ENCODE measurements around the gene SLC37A1.
A peak's percentile ranks its signal among the peaks of the same experiment; 100 is the strongest.

The SLC37A1 gene

DNA sequence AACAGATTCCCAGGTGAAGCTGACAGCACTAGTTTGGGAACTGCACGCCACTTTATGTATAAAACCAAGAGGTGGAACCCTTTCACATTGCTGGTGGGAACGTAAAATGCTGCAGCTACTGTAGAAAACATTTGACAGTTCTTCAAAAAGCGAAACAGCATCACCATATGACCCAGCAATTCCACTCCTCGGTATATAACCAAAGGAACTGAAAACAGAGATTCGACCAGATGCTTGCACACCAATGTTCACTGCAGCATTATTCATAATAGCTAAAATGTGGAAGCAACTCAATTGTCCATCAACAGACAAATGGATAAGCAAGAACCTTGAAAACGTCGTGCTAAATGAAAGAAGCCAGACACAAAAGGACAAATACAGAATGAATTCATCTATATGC is 35.1 kb upstream of the SLC37A1 start:
- H3K4me3 ChIP-seq (ENCODE audit: control insufficient read depth in 1 of 7, extremely low read depth in 1 of 7, insufficient read depth in 4 of 7, low read depth in 2 of 7, low read length in 6 of 7), result no peak overlapping the region
- ChIA-PET POLR2A (interaction anchor here (1.2 kb wide), 1 partner anchor 11 kb away, joined by 3 read pairs; no protein-coding TSS in a partner anchor), CTCF (interaction anchor here (1.6 to 3.5 kb wide), 3 partner anchors 9 to 24 kb away, joined by 4 to 18 read pairs (median 7); no protein-coding TSS in a partner anchor)
- peaks cover 0 to 12% (median 11%) of the 10 kb centered on the region in 4 experiments for H3K4me1 ChIP-seq (ENCODE audit: control extremely low read depth in 1 of 4, control insufficient read depth in 4 of 4, insufficient read depth in 4 of 4, low read length in 3 of 4)
- H3K36me3 ChIP-seq (ENCODE audit: control insufficient read depth in 4 of 4, insufficient read depth in 4 of 4, low read length in 3 of 4), result no peaks in the 10 kb centered on the region
- DNase-seq, result no peak
- no peaks in the 10 kb centered on the region for H3K27me3 ChIP-seq (replicated peaks in 2 of 5; ENCODE audit: control insufficient read depth in 4 of 5, insufficient read depth in 5 of 5, low read length in 4 of 5)
- H3K9me3 ChIP-seq (ENCODE audit: control extremely low read depth in 1 of 5, control insufficient read depth in 4 of 5, insufficient read depth in 2 of 5, low read depth in 1 of 5, low read length in 4 of 5), result no peaks in the 10 kb centered on the region
- no peak overlapping the region for H3K27ac ChIP-seq (ENCODE audit: insufficient read depth in 1 of 2, low read depth in 1 of 2, low read length in 2 of 2, poor library complexity in 1 of 2, severe bottlenecking in 2 of 2)
- 91% methylated on average over 7 of the region's 7 CpGs for WGBS (ENCODE audit: insufficient coverage)

DNA sequence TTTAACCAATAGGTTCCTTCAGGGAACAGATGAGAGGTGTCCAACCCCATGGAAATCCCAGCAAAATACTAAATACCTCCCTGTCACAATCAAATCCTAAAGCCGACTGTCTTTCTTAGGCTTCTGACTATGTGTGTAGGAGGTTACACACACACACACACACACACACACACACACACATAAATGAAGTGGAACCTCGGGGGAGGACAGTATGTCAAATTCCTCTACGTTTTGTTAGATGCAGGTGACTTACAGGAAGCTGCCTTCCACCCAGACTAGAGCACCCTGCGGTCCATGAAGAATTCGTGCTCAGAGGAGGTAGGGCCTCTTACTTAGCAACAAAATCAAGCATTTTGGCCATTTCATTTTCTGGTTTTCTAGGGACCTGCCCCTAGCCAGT is 34.1 kb upstream of the SLC37A1 start:
- DNase-seq, result no peak
- POLR2A ChIA-PET, result interaction anchor here (0.7 kb wide), 1 partner anchor 57 kb away, joined by 5 read pairs; no protein-coding TSS in a partner anchor
- Histone ChIP-seq H3K36me3 (ENCODE audit: control insufficient read depth in 4 of 4, insufficient read depth in 4 of 4, low read length in 3 of 4) (no peaks in the 10 kb centered on the region), H3K9me3 (ENCODE audit: control extremely low read depth in 1 of 5, control insufficient read depth in 4 of 5, insufficient read depth in 2 of 5, low read depth in 1 of 5, low read length in 4 of 5) (no peaks in the 10 kb centered on the region), H3K4me3 (ENCODE audit: control insufficient read depth in 1 of 7, extremely low read depth in 1 of 7, insufficient read depth in 4 of 7, low read depth in 2 of 7, low read length in 6 of 7) (no peak overlapping the region), H3K4me1 (ENCODE audit: control extremely low read depth in 1 of 4, control insufficient read depth in 4 of 4, insufficient read depth in 4 of 4, low read length in 3 of 4) (peaks cover under 1 to 13% (median 5%) of the 10 kb centered on the region in 4 experiments), H3K27ac (ENCODE audit: insufficient read depth in 1 of 2, low read depth in 1 of 2, low read length in 2 of 2, poor library complexity in 1 of 2, severe bottlenecking in 2 of 2) (no peak overlapping the region), H3K27me3 (replicated peaks in 2 of 5; ENCODE audit: control insufficient read depth in 4 of 5, insufficient read depth in 5 of 5, low read length in 4 of 5) (no peaks in the 10 kb centered on the region)
- CTCF ChIA-PET, result interaction anchor here (1.6 to 3.5 kb wide), 2 partner anchors 11 to 25 kb away, joined by 4 to 18 read pairs; no protein-coding TSS in a partner anchor
- WGBS (ENCODE audit: insufficient coverage), result 96% methylated on average over 5 of the region's 5 CpGs

DNA sequence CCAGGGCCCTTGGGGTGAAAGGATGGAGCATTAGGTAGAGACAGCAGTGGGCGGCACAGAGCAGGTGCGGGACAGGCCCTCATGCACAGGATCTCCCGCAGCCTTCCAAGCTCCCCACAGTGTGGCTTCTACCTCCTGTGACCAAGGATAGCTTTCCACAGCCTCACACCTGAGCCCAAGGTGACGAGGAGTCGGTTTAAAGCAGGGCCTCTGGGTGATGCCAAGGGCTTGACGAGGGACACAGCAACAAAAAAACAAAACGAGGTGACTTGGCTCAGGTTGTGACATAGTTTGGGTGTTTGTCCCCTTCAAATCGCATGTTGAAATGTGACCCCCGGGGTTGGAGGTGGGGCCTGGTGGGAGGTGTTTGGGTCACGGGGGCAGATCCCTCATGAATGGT is 32.9 kb upstream of the SLC37A1 start:
- H3K36me3 ChIP-seq (ENCODE audit: control insufficient read depth in 4 of 4, insufficient read depth in 4 of 4, low read length in 3 of 4), result no peaks in the 10 kb centered on the region
- no peaks in the 10 kb centered on the region for H3K9me3 ChIP-seq (ENCODE audit: control extremely low read depth in 1 of 5, control insufficient read depth in 4 of 5, insufficient read depth in 2 of 5, low read depth in 1 of 5, low read length in 4 of 5)
- no peaks in the 10 kb centered on the region for H3K27me3 ChIP-seq (replicated peaks in 2 of 5; ENCODE audit: control insufficient read depth in 4 of 5, insufficient read depth in 5 of 5, low read length in 4 of 5)
- WGBS (ENCODE audit: insufficient coverage), result 100% methylated on average over 6 of the region's 10 CpGs
- H3K4me3 ChIP-seq (ENCODE audit: control insufficient read depth in 1 of 7, extremely low read depth in 1 of 7, insufficient read depth in 4 of 7, low read depth in 2 of 7, low read length in 6 of 7), result no peak overlapping the region
- ChIA-PET CTCF (interaction anchor here (1.7 to 2.0 kb wide), 2 partner anchors 13 to 58 kb away, joined by 3 to 9 read pairs; no protein-coding TSS in a partner anchor), POLR2A (no interaction called here)
- H3K4me1 ChIP-seq (ENCODE audit: control extremely low read depth in 1 of 4, control insufficient read depth in 4 of 4, insufficient read depth in 4 of 4, low read length in 3 of 4), result peaks cover 9 to 23% (median 12%) of the 10 kb centered on the region in 4 experiments
- DNase-seq, result no peak
- no peak overlapping the region for H3K27ac ChIP-seq (ENCODE audit: insufficient read depth in 1 of 2, low read depth in 1 of 2, low read length in 2 of 2, poor library complexity in 1 of 2, severe bottlenecking in 2 of 2)

DNA sequence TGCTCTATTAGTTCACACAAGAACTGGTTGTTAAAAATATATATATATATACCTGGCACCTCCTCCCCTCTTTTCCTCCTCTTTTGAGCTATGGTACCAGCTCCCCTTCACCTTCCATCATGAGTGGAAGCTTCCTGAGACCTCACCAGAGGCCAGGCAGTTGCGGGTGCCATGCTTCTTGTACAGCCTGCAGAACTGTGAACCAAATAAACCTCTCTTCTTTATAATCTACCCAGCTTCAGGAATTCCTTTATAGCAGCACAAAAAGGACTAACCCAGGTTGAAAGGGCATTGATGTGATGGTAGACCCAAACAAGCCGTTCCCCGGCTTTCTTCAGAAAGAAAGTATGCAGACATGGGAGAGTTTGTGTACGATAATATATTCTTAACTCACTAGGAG is 32.5 kb upstream of the SLC37A1 start:
- H3K27me3 ChIP-seq (replicated peaks in 2 of 5; ENCODE audit: control insufficient read depth in 4 of 5, insufficient read depth in 5 of 5, low read length in 4 of 5), result no peaks in the 10 kb centered on the region
- H3K27ac ChIP-seq (ENCODE audit: insufficient read depth in 1 of 2, low read depth in 1 of 2, low read length in 2 of 2, poor library complexity in 1 of 2, severe bottlenecking in 2 of 2), result no peak overlapping the region
- DNase-seq, result no peak
- no peaks in the 10 kb centered on the region for H3K36me3 ChIP-seq (ENCODE audit: control insufficient read depth in 4 of 4, insufficient read depth in 4 of 4, low read length in 3 of 4)
- no peaks in the 10 kb centered on the region for H3K9me3 ChIP-seq (ENCODE audit: control extremely low read depth in 1 of 5, control insufficient read depth in 4 of 5, insufficient read depth in 2 of 5, low read depth in 1 of 5, low read length in 4 of 5)
- H3K4me1 ChIP-seq (ENCODE audit: control extremely low read depth in 1 of 4, control insufficient read depth in 4 of 4, insufficient read depth in 4 of 4, low read length in 3 of 4), result peaks cover 13 to 28% (median 16%) of the 10 kb centered on the region in 4 experiments
- POLR2A ChIA-PET, result no interaction called here
- no peak overlapping the region for H3K4me3 ChIP-seq (ENCODE audit: control insufficient read depth in 1 of 7, extremely low read depth in 1 of 7, insufficient read depth in 4 of 7, low read depth in 2 of 7, low read length in 6 of 7)
- 100% methylated on average over 3 of the region's 4 CpGs for WGBS (ENCODE audit: insufficient coverage)
- CTCF ChIA-PET, result interaction anchor here (1.7 to 2.0 kb wide), 2 partner anchors 13 to 57 kb away, joined by 3 to 9 read pairs; no protein-coding TSS in a partner anchor

DNA sequence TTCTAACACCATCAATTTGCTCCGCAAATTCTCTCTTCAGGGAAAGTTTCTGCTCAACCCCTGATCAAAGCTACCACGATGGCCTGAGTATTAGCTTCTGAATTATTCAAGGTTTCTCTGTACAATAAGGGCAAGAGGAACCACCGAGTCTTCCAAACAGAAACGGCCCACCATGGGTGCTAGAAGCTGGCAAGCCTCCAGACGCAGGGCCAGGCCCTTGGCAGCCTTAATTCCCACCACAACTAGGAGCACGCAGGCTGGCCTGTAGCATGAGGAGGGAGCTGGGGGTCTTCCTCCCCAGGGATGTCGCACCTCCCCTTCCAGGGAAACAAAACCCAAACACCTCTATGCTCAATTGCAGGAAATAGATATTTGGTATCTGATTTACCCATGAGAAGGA is 28.7 kb upstream of the SLC37A1 start:
- peaks cover 14 to 51% (median 26%) of the 10 kb centered on the region in 4 experiments for H3K4me1 ChIP-seq (ENCODE audit: control extremely low read depth in 1 of 4, control insufficient read depth in 4 of 4, insufficient read depth in 4 of 4, low read length in 3 of 4)
- WGBS (ENCODE audit: insufficient coverage), result 75% methylated on average over 6 of the region's 7 CpGs
- no peak for DNase-seq
- no peaks in the 10 kb centered on the region for H3K27me3 ChIP-seq (replicated peaks in 2 of 5; ENCODE audit: control insufficient read depth in 4 of 5, insufficient read depth in 5 of 5, low read length in 4 of 5)
- H3K27ac ChIP-seq (ENCODE audit: insufficient read depth in 1 of 2, low read depth in 1 of 2, low read length in 2 of 2, poor library complexity in 1 of 2, severe bottlenecking in 2 of 2), result no peak overlapping the region
- no peaks in the 10 kb centered on the region for H3K9me3 ChIP-seq (ENCODE audit: control extremely low read depth in 1 of 5, control insufficient read depth in 4 of 5, insufficient read depth in 2 of 5, low read depth in 1 of 5, low read length in 4 of 5)
- no peak overlapping the region for H3K4me3 ChIP-seq (ENCODE audit: control insufficient read depth in 1 of 7, extremely low read depth in 1 of 7, insufficient read depth in 4 of 7, low read depth in 2 of 7, low read length in 6 of 7)
- POLR2A ChIA-PET, result no interaction called here
- CTCF ChIA-PET, result interaction anchor here (0.8 to 2.1 kb wide), 9 partner anchors 11 to 148 kb away, joined by 3 to 13 read pairs (median 3); partner anchors contain the start of genes RSPH1 and SLC37A1
- no peaks in the 10 kb centered on the region for H3K36me3 ChIP-seq (ENCODE audit: control insufficient read depth in 4 of 4, insufficient read depth in 4 of 4, low read length in 3 of 4)

DNA sequence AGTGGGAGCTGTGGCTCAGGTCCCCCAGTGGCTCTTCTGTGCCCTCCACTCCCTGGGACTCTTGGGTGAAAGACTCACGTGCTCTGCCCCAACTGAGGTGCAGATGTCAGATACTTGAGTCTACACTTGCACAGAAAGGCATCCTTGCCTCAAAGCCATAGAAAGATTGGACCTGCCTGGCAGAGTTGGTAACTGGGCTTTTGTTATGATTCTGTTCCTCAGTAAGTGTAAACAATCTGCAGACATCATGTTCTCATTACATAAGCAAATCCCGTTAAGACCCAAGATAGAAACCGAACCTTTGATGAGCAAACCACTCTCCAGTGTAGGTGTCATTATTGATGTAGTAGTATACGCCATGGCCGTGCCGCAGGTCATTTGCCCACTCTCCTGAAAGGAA is 27.6 kb upstream of the SLC37A1 start:
- no peaks in the 10 kb centered on the region for H3K36me3 ChIP-seq (ENCODE audit: control insufficient read depth in 4 of 4, insufficient read depth in 4 of 4, low read length in 3 of 4)
- peak in 1 of 3 donors; percentile 65 for DNase-seq
- POLR2A ChIA-PET, result interaction anchor here (0.6 kb wide), 1 partner anchor 590 kb away, joined by 3 read pairs; no protein-coding TSS in a partner anchor
- H3K27ac ChIP-seq (ENCODE audit: insufficient read depth in 1 of 2, low read depth in 1 of 2, low read length in 2 of 2, poor library complexity in 1 of 2, severe bottlenecking in 2 of 2), result peak overlapping the region; percentile 56 to 64
- peak overlapping the region in 2 of 7 experiments; percentile 6 to 24 for H3K4me3 ChIP-seq (ENCODE audit: control insufficient read depth in 1 of 7, extremely low read depth in 1 of 7, insufficient read depth in 4 of 7, low read depth in 2 of 7, low read length in 6 of 7)
- no peaks in the 10 kb centered on the region for H3K9me3 ChIP-seq (ENCODE audit: control extremely low read depth in 1 of 5, control insufficient read depth in 4 of 5, insufficient read depth in 2 of 5, low read depth in 1 of 5, low read length in 4 of 5)
- peaks cover 14 to 62% (median 35%) of the 10 kb centered on the region in 4 experiments for H3K4me1 ChIP-seq (ENCODE audit: control extremely low read depth in 1 of 4, control insufficient read depth in 4 of 4, insufficient read depth in 4 of 4, low read length in 3 of 4)
- CTCF ChIA-PET, result interaction anchor here (1.0 to 2.1 kb wide), 8 partner anchors 8 to 31 kb away, joined by 3 to 13 read pairs (median 4); partner anchors contain the start of genes RSPH1 and SLC37A1
- H3K27me3 ChIP-seq (replicated peaks in 2 of 5; ENCODE audit: control insufficient read depth in 4 of 5, insufficient read depth in 5 of 5, low read length in 4 of 5), result no peaks in the 10 kb centered on the region
- WGBS (ENCODE audit: insufficient coverage), result 82% methylated on average over 1 of the region's 6 CpGs

DNA sequence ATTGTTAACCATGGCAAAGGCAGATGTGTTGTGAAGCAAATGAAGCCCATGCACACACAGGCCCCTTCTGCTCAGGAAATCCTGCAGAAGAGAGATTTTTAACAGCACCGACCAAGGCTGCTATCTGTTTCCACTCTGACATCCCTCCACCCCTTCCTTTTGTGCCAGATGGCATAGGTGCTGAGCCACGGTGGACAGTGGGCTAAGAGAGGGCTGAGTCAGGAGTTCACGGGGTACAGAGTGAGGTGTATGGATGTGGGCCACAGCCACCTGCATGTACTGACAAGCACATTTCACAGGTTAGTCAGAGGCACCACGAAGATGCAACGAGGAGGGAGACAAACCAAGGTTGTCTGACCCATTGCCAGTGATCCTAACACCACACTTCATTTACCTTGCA is 27.1 kb upstream of the SLC37A1 start:
- POLR2A ChIA-PET, result no interaction called here
- Histone ChIP-seq H3K36me3 (ENCODE audit: control insufficient read depth in 4 of 4, insufficient read depth in 4 of 4, low read length in 3 of 4) (no peaks in the 10 kb centered on the region), H3K4me3 (ENCODE audit: control insufficient read depth in 1 of 7, extremely low read depth in 1 of 7, insufficient read depth in 4 of 7, low read depth in 2 of 7, low read length in 6 of 7) (no peak overlapping the region), H3K4me1 (ENCODE audit: control extremely low read depth in 1 of 4, control insufficient read depth in 4 of 4, insufficient read depth in 4 of 4, low read length in 3 of 4) (peaks cover 14 to 67% (median 35%) of the 10 kb centered on the region in 4 experiments), H3K27ac (ENCODE audit: insufficient read depth in 1 of 2, low read depth in 1 of 2, low read length in 2 of 2, poor library complexity in 1 of 2, severe bottlenecking in 2 of 2) (peak overlapping the region; percentile 1 to 56), H3K9me3 (ENCODE audit: control extremely low read depth in 1 of 5, control insufficient read depth in 4 of 5, insufficient read depth in 2 of 5, low read depth in 1 of 5, low read length in 4 of 5) (no peaks in the 10 kb centered on the region), H3K27me3 (replicated peaks in 2 of 5; ENCODE audit: control insufficient read depth in 4 of 5, insufficient read depth in 5 of 5, low read length in 4 of 5) (no peaks in the 10 kb centered on the region)
- WGBS (ENCODE audit: insufficient coverage), result 0% methylated on average over 3 of the region's 5 CpGs
- CTCF ChIA-PET, result interaction anchor here (1.0 to 2.5 kb wide), 6 partner anchors 9 to 22 kb away, joined by 3 to 12 read pairs (median 4); partner anchors contain the start of gene RSPH1
- DNase-seq, result peak; percentile 63 to 98 (median 96)

All from common myeloid progenitor, CD34-positive (primary cell).